Measurements from ENCODE around the gene DHRS12. TPM values are rescaled to one million over a fixed set of nuclear protein-coding genes. Genes with fewer than 3 reads are reported as not detected.
A peak's percentile ranks its signal among the peaks of the same experiment; 100 is the strongest.

DHRS12 gene
- total RNA-seq, 1 donor: 4.3 TPM

DNA sequence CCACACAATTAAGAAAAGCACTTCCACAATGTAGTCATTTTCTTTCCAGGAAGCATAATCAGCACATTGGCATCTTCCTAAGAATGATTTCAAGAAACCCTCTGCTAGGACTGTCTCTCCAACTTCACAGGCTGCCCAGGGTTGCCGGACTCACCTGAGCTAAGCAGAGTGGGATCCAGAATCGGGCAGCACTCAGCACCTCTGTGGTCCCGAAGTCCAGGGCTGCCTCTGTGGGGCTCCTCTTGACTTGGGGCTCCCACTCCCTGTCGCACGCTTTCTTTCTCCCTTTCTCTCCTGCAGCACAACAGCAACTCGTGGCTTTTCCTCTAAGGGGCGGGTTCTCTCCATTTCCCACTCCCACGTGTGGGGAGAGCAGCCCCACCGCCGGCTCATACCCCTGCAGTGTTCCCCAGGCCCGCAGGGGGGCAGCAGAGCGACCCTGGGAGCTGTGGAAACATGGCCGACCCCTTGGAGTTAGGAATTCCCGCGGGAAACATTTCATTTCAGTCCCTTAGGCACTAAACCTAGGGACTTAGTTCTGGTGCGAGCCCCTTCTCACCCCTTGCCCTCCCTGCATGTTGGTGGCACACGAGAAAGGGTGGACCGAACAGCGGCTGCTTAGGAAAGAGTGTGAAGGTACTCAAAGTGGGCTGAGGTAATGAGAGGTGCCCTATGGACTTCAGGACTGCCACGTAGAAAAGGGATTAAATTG is 41.1 kb upstream of the DHRS12 start, which contains the start of gene TMEM272:
Gene TMEM272 (minus strand): TSS at position 316 of the 712 bp plus-strand sequence. CDS start 6,647 bp downstream, outside the sequence.
- peak; percentile 28 for DNase-seq (ENCODE audit: low read depth)
- TF ChIP-seq, protein P1, sequence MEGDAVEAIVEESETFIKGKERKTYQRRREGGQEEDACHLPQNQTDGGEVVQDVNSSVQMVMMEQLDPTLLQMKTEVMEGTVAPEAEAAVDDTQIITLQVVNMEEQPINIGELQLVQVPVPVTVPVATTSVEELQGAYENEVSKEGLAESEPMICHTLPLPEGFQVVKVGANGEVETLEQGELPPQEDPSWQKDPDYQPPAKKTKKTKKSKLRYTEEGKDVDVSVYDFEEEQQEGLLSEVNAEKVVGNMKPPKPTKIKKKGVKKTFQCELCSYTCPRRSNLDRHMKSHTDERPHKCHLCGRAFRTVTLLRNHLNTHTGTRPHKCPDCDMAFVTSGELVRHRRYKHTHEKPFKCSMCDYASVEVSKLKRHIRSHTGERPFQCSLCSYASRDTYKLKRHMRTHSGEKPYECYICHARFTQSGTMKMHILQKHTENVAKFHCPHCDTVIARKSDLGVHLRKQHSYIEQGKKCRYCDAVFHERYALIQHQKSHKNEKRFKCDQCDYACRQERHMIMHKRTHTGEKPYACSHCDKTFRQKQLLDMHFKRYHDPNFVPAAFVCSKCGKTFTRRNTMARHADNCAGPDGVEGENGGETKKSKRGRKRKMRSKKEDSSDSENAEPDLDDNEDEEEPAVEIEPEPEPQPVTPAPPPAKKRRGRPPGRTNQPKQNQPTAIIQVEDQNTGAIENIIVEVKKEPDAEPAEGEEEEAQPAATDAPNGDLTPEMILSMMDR (IDR thresholded peaks at IDR 0.05; ENCODE audit: insufficient read depth, low read depth, low read length): peak; percentile 96
- H3K4me3 ChIP-seq (ENCODE audit: low read depth, low read length): peak within 1 kb of the TSS; percentile 23

DNA sequence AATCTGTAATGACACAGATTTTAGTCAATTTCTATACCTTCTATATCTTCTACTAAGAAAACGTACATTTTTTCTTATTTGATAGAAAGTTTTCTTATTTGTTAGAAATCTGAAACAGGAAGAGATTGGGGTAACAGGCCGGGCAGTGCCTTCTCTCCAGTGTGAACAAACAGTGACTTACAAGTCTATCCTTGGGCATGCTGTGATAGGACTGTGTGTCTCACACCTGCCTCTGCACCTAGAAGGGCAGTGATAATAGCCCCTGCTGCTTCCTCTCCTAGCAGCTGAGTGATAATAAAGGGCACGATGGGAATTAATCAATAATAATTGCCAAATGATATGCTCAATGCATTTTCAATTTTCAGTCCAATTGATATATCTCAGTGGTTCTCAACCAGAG is 39.6 kb upstream of the DHRS12 start:
- H3K4me3 ChIP-seq (ENCODE audit: low read depth, low read length): no peak overlapping the region
- TF ChIP-seq, protein P1 (IDR thresholded peaks at IDR 0.05; ENCODE audit: insufficient read depth, low read depth, low read length): no peak
- DNase-seq (ENCODE audit: low read depth): no peak

DNA sequence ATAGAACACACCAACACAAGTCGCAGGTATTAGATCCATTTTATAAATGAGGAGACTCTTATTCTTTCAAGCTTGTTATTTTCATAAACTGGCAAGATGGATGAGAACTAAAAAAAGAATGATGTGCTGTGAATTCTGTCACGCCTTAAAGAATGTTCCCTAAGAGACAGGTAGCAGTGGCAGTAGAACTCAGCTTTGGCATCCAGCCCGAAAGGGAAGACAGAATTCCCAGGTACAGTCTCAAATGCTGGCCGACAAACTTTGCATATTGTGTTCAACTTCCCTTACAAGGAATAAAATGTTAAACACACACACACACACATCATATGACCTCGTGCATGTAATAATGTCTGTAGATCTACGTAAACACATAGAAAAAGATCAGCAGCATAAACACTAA is 37.8 kb upstream of the DHRS12 start:
- DNase-seq (ENCODE audit: low read depth): no peak
- TF ChIP-seq, protein P1 (IDR thresholded peaks at IDR 0.05; ENCODE audit: insufficient read depth, low read depth, low read length): no peak
- H3K4me3 ChIP-seq (ENCODE audit: low read depth, low read length): no peak overlapping the region

DNA sequence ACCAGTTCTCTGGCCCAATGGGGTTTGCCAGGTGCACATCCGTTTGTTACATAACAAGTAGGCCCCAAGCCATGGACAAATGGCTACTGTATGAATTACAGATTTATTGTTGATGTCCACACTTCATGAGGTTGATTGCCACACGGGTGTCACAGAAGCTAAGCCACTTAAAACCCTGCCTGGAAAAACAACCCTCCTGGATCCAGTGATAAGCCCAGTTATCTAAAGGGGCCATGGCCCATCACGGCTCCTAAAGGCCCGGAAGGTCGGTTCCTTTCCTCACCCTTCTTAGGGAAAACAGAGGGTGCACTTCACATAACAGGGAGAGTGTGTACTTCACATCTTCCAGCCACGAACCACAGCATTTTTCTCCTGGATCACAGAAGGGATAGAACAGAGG is 37.0 kb upstream of the DHRS12 start:
- no peak for DNase-seq (ENCODE audit: low read depth)
- H3K4me3 ChIP-seq (ENCODE audit: low read depth, low read length): no peak overlapping the region
- TF ChIP-seq, protein P1 (IDR thresholded peaks at IDR 0.05; ENCODE audit: insufficient read depth, low read depth, low read length): no peak

DNA sequence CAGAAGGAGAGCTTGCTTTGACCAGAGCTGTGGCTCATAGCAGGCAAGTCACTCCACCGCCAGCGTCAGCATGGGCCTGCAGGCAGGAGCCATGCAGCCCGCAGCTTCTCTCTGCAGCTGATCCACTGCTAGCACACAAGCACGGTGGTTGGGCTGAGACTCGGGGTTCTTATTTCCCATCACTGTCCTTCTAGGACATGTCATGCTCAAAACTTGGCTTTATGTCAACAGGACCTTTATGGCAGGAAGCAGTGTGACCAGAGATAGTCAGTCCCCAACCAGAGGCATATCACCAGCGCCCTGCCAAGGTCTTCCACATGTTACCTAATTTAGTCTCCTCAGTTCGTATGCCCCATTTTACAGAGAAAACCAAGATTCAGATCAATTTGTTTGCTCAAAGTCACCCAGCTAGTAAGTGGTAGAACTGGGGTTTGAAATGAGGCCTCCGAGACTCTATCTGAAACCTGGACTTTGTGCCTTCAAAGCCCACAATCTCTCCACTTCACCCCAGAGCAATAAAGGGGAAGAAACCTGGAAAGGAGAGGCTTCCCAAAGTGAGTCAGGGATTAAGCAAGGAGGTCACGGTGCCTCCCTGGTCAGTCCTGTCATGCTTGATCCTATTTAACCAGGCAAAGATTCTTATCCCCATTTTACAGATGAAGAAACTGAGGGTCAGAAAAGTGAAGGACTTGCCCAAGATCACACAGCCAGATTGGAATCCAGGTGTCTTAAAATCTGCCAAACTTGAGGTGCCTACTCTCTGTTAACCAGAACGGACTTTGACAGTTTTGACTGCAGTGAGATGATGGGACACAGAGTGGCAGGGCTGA is 36.0 kb upstream of the DHRS12 start:
- TF ChIP-seq, protein P1 (IDR thresholded peaks at IDR 0.05; ENCODE audit: insufficient read depth, low read depth, low read length): no peak
- no peak for DNase-seq (ENCODE audit: low read depth)
- H3K4me3 ChIP-seq (ENCODE audit: low read depth, low read length): no peak overlapping the region

DNA sequence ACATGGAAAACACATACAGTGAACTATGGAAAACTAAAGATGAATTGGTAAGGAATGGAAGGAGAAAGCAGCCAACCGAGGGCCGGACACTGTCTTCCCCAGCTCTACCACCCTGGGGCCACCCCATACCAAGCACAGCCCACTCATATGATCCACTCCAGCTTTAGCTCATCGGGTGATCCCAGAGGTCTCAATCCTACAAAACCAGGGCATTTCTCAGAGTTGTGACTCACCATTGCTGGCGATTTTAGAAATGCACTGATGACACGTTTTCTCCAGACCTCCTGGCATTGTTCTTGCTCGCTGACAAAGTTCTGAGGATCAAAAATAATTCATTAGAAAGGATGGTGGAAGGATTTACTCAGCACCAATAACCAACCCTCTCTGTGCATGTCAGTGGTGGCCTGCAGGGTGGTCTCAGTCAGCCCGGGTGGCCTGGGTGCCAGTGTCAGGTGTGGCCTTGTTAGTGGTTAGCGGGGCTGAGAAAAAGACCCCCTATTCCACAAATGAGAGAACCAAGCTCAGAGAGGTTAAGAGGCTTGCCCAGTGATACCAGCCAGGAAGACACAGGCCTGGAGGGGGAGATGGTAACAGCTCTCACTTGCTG is 34.4 kb upstream of the DHRS12 start:
- H3K4me3 ChIP-seq (ENCODE audit: low read depth, low read length): no peak overlapping the region
- TF ChIP-seq, protein P1 (IDR thresholded peaks at IDR 0.05; ENCODE audit: insufficient read depth, low read depth, low read length): no peak
- peak; percentile 25 for DNase-seq (ENCODE audit: low read depth)

All from fibroblast of villous mesenchyme (primary cell).